Measurements from ENCODE around the gene ANGPTL1. TPM values are rescaled to one million over a fixed set of nuclear protein-coding genes. Genes with fewer than 3 reads are reported as not detected.

ANGPTL1 gene
- total RNA-seq, 2 donors from 2014 or later = 2.8 to 5.7 TPM

DNA sequence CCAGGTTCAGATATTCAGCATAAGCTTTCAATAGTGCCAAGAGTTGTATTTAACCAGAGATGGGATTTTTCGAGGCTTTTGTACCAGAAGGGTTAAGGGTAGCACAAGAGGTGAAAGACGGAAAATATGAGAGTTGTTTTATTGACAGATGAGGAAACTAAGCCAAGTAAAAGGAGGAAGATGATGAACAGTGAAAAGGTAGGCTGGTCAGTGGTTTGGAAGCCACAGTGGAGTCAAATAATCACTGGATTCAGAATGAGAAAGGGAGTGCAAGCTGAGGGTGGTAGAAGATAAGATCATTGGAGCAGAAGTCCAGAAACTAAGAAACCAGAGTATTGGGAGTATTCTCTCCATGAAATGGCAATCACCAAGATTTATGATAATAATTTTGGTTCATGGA, 45.7 kb downstream of the ANGPTL1 start:
- no peak for DNase-seq
- Histone ChIP-seq H3K9me3 (no peaks in the 10 kb centered on the region), H3K4me1 (no peaks in the 10 kb centered on the region), H3K4me3 (no peak overlapping the region), H3K27ac (no peak overlapping the region), H3K27me3 (no peaks in the 10 kb centered on the region), H3K9ac (ENCODE audit: low read depth in 2 of 2, low read length in 2 of 2) (no peak overlapping the region), H3K36me3 (no peaks in the 10 kb centered on the region)
- intact Hi-C loops (cut with DNase I) = no loop called here
- TF ChIP-seq, protein P1, sequence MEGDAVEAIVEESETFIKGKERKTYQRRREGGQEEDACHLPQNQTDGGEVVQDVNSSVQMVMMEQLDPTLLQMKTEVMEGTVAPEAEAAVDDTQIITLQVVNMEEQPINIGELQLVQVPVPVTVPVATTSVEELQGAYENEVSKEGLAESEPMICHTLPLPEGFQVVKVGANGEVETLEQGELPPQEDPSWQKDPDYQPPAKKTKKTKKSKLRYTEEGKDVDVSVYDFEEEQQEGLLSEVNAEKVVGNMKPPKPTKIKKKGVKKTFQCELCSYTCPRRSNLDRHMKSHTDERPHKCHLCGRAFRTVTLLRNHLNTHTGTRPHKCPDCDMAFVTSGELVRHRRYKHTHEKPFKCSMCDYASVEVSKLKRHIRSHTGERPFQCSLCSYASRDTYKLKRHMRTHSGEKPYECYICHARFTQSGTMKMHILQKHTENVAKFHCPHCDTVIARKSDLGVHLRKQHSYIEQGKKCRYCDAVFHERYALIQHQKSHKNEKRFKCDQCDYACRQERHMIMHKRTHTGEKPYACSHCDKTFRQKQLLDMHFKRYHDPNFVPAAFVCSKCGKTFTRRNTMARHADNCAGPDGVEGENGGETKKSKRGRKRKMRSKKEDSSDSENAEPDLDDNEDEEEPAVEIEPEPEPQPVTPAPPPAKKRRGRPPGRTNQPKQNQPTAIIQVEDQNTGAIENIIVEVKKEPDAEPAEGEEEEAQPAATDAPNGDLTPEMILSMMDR (IDR thresholded peaks at IDR 0.05) = no peak

DNA sequence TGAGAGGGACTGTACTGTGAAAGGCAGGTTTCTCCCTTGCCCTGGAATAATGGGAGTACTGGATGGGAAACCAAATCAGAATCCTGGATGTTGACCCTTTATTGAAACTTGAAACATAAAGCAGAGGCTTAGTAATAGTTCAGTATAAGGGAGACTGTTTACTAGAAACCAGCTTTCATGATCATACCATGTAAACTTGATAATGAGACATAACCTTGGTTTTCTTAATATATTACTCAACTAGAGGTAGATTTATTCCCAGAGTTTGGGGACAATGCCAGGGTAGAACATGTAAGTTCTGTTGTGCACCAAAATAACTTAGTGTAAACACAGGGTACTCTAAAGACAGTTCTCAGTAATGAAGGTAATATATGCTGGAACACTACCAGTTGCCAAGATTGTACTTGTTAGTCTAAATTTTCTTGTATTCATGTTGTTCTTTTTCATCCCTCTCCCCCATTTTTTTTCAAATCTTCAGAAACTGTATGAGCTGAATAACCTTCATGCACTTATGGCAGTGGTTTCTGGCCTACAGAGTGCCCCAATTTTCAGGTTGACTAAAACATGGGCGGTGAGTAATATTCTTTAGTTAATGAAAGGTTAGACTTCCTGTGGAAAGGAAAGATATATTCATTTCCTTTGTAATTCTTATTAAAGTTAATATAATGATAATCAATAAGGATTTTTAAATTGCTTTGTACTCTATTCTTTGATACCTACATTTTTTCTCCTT, 49.6 kb downstream of the ANGPTL1 start:
- intact Hi-C loops (cut with DNase I) = no loop called here
- no peak overlapping the region for H3K9ac ChIP-seq (ENCODE audit: low read depth in 2 of 2, low read length in 2 of 2)
- no peak overlapping the region for H3K27ac ChIP-seq
- TF ChIP-seq, protein P1 (IDR thresholded peaks at IDR 0.05) = no peak
- H3K4me3 ChIP-seq = no peak overlapping the region
- H3K36me3 ChIP-seq = no peaks in the 10 kb centered on the region
- no peaks in the 10 kb centered on the region for H3K27me3 ChIP-seq
- DNase-seq = no peak
- no peaks in the 10 kb centered on the region for H3K4me1 ChIP-seq
- no peaks in the 10 kb centered on the region for H3K9me3 ChIP-seq

DNA sequence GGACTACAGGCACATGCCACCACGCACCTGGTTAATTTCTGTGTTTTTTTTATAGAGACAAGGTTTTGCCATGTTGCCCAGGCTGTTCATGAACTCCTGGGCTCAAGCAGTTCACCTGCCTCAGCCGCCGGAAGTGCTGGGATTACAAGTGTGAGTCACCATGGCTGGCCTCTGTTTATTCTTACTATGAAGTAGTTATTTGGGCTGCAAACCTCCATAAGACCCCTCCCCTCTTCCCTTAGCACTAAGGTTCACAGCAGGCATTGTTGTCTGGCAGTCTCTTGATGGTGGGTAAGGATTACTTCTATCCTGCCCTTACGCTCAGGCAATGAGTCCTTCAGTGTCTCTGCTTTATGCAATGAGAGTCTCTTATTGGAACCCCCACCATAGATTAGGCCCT, 51.8 kb downstream of the ANGPTL1 start:
- TF ChIP-seq, protein P1 (IDR thresholded peaks at IDR 0.05) = no peak
- H3K27ac ChIP-seq = no peak overlapping the region
- no peaks in the 10 kb centered on the region for H3K27me3 ChIP-seq
- H3K4me3 ChIP-seq = no peak overlapping the region
- H3K4me1 ChIP-seq = no peaks in the 10 kb centered on the region
- no peaks in the 10 kb centered on the region for H3K9me3 ChIP-seq
- intact Hi-C loops (cut with DNase I) = no loop called here
- H3K9ac ChIP-seq (ENCODE audit: low read depth in 2 of 2, low read length in 2 of 2) = no peak overlapping the region
- no peak for DNase-seq
- H3K36me3 ChIP-seq = no peaks in the 10 kb centered on the region

DNA sequence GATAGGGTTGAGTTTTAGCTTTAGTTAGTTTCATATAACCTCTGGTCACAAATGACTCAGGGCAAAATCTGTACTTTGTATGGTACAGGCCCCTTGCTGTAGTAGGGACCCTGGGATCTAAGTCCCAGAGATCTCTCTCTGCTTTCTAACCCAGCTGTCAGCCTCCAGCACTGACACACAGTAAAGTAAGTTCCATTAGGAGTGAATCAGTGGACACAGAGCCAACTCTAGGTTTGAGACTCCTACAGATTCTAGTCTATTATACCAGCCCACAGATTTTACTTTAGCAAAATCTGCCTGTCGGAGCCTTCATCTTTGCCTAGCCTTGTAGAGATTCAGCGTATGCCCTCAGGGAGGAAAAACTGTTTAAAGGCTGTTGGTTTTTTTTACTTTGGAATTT, 52.5 kb downstream of the ANGPTL1 start:
- Histone ChIP-seq H3K36me3 (no peaks in the 10 kb centered on the region), H3K4me3 (no peak overlapping the region), H3K27me3 (no peaks in the 10 kb centered on the region), H3K4me1 (no peaks in the 10 kb centered on the region), H3K27ac (no peak overlapping the region), H3K9ac (ENCODE audit: low read depth in 2 of 2, low read length in 2 of 2) (no peak overlapping the region), H3K9me3 (no peaks in the 10 kb centered on the region)
- intact Hi-C loops (cut with DNase I) = no loop called here
- TF ChIP-seq, protein P1 (IDR thresholded peaks at IDR 0.05) = no peak
- no peak for DNase-seq

DNA sequence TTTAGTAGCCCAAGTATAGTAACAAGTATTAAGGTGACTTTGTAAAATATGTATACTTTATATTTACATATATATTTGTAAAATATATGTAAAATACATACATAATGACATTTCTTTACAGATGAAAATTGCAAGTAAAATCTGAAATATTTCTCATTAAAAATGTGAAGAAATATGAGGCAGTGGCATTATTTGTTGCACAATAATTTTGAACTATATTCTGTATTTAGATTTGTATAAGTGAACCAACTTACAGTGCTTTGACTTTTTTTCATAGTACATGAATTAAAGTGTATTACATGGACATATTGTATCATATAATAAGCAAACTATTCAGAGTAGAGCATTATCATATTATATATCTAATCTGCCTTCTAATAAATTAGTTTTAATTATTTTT, 60.3 kb downstream of the ANGPTL1 start:
- Histone ChIP-seq H3K9me3 (no peaks in the 10 kb centered on the region), H3K27ac (no peak overlapping the region), H3K4me1 (no peaks in the 10 kb centered on the region), H3K4me3 (no peak overlapping the region), H3K9ac (ENCODE audit: low read depth in 2 of 2, low read length in 2 of 2) (no peak overlapping the region), H3K27me3 (no peaks in the 10 kb centered on the region), H3K36me3 (no peaks in the 10 kb centered on the region)
- DNase-seq = no peak
- intact Hi-C loops (cut with DNase I) = no loop called here
- TF ChIP-seq, protein P1 (IDR thresholded peaks at IDR 0.05) = no peak

Measured in colonic mucosa (tissue), 4 donors.